SW 1271 (cell line): Measurements from ENCODE around the gene RER1.

ENCODE experiments used
- DNase-seq, 2 experiments: peaks; one replicate each; lab custom pipeline; 2025; lab: John Stamatoyannopoulos, UW

The RER1 gene

GRCh38 chr1:2389644-2390043 lies 2.0 kb upstream of the RER1 start:
- no peak for DNase-seq

- no peak for DNase-seq
These were observed 379 bp downstream of the RER1 start for GRCh38 chr1:2391931-2392509.

GRCh38 chr1:2392686-2393085 lies 1.0 kb downstream of the RER1 start:
- no peak for DNase-seq

GRCh38 chr1:2393471-2393877 lies 1.8 kb downstream of the RER1 start:
- DNase-seq, result no peak

- DNase-seq, result no peak
These were observed 2.6 kb downstream of the RER1 start for GRCh38 chr1:2394220-2394619.

- DNase-seq, result no peak
These were observed 3.1 kb downstream of the RER1 start for GRCh38 chr1:2394761-2395160.

GRCh38 chr1:2395245-2395644 lies 3.6 kb downstream of the RER1 start:
- DNase-seq, result no peak

GRCh38 chr1:2396059-2396458 lies 4.4 kb downstream of the RER1 start:
- no peak for DNase-seq

- DNase-seq, result no peak
These were observed 4.8 kb downstream of the RER1 start for GRCh38 chr1:2396476-2396875.

- DNase-seq, result no peak
These were observed 5.5 kb downstream of the RER1 start for GRCh38 chr1:2397007-2397679.

- no peak for DNase-seq
These were observed 7.2 kb downstream of the RER1 start for GRCh38 chr1:2398871-2399270.

- no peak for DNase-seq
These were observed 8.4 kb downstream of the RER1 start for GRCh38 chr1:2399890-2400575.

- DNase-seq, result no peak
These were observed 8.9 kb downstream of the RER1 start for GRCh38 chr1:2400576-2400909.

- no peak for DNase-seq
These were observed 9.5 kb downstream of the RER1 start for GRCh38 chr1:2400950-2401649.

- DNase-seq, result no peak
These were observed 10.8 kb downstream of the RER1 start for GRCh38 chr1:2402420-2402819.

GRCh38 chr1:2403273-2403672 lies 11.6 kb downstream of the RER1 start:
- no peak for DNase-seq

GRCh38 chr1:2404142-2404889 lies 12.7 kb downstream of the RER1 start:
- no peak for DNase-seq

GRCh38 chr1:2404890-2405511 lies 13.4 kb downstream of the RER1 start:
- DNase-seq, result no peak

- no peak for DNase-seq
These were observed 14.1 kb downstream of the RER1 start for GRCh38 chr1:2405588-2406295.

- no peak for DNase-seq
These were observed 14.9 kb downstream of the RER1 start for GRCh38 chr1:2406451-2407041.
